22Rv1 (cell line): ENCODE results near the gene DHPS.

Experiments used
- H3K27ac ChIP-seq: fragments of 450-650 bp; 2 replicates; pipeline ENCODE4 v1.5.1; 2017
- ZFX ChIP-seq: fragments of 450-650 bp; IDR thresholded peaks from 2 replicates; pipeline ENCODE4 v1.6.1; 2017; ENCODE audit warnings: antibody characterized with exemption, borderline replicate concordance
- TF ChIP-seq, protein P1 (sequence below): fragments of 450-650 bp; IDR thresholded peaks from 2 replicates; pipeline ENCODE4 v1.5.1; 2017; ENCODE audit warnings: mild to moderate bottlenecking

DHPS gene

DNA sequence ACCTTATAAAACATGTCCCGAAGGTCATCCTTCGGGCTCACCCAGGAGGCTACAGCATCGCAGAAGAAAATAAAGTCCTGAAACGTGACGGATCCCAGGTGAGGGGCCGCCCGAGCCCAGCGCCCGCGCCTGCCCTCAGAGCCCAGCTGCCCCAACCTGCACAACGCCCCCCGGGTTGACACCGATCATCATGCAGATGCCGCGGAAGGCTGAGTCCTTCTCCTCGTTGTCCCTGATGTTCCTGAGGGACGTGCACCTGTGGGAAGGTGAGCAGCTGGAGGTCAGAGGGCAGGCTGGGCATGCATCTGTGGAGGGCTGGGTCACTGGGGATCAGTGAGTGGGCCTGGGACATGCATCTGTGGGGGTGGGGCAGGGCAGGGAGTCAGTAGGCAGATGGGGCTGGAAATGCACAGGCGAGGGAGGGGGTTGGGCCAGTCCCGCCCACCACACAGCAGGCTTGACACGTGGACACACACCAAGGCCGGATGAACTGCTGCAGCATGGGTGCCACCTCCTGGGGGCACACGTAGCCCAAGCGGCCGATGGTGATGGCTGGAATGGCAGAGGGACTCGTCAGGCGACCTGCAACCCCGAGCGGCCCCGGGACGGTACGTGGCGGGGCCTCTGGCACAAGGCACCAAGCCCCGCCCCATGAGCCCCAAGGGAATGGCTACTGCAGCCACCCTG, 20.1 kb upstream of the DHPS start:
- no peak for TF ChIP-seq ZFX
- TF ChIP-seq, protein P1, sequence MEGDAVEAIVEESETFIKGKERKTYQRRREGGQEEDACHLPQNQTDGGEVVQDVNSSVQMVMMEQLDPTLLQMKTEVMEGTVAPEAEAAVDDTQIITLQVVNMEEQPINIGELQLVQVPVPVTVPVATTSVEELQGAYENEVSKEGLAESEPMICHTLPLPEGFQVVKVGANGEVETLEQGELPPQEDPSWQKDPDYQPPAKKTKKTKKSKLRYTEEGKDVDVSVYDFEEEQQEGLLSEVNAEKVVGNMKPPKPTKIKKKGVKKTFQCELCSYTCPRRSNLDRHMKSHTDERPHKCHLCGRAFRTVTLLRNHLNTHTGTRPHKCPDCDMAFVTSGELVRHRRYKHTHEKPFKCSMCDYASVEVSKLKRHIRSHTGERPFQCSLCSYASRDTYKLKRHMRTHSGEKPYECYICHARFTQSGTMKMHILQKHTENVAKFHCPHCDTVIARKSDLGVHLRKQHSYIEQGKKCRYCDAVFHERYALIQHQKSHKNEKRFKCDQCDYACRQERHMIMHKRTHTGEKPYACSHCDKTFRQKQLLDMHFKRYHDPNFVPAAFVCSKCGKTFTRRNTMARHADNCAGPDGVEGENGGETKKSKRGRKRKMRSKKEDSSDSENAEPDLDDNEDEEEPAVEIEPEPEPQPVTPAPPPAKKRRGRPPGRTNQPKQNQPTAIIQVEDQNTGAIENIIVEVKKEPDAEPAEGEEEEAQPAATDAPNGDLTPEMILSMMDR: no peak
- H3K27ac ChIP-seq: no peak overlapping the region

DNA sequence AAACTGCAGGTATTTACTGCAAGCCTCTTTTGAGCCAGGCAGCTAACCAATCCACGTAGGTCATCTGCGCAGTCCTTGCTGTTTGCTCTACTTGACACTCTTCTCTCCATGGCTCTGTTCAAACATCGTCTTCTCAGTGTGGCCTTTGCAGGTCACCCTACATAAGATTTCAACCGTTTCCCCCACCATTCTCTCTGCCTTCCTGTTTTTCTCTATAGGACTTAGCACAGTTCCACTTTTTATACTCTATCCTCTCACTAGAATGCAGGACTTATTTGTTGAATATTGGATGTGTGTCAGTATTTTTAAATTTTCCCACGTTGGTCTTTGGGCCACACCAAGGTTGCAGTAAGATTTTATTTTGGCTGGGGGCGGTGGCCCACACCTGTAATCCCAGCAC, 16.5 kb upstream of the DHPS start:
- H3K27ac ChIP-seq: peak overlapping the region; percentile 22; the same call in 1 of the 2 replicates
- no peak for TF ChIP-seq ZFX
- TF ChIP-seq, protein P1: no peak

DNA sequence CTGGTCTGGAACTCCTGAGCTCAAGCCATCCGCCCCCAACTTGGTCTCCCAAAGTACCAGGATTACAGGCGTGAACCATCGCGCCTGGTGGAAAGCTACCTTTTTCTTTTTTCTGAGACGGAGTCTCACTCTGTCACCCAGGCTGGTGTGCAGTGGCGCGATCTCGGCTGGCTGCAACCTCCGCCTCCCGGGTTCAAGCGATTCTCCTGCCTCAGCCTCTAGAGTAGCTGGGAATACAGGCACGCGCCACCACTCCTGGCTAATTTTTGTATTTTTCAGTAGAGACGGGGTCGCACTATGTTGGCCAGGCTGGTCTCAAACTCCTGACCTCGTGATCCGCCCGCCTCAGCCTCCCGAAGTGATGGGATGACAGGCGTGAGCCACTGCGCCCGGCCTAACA, 15.7 kb upstream of the DHPS start:
- peak overlapping the region; percentile 78; the same call in 1 of the 2 replicates for H3K27ac ChIP-seq

DNA sequence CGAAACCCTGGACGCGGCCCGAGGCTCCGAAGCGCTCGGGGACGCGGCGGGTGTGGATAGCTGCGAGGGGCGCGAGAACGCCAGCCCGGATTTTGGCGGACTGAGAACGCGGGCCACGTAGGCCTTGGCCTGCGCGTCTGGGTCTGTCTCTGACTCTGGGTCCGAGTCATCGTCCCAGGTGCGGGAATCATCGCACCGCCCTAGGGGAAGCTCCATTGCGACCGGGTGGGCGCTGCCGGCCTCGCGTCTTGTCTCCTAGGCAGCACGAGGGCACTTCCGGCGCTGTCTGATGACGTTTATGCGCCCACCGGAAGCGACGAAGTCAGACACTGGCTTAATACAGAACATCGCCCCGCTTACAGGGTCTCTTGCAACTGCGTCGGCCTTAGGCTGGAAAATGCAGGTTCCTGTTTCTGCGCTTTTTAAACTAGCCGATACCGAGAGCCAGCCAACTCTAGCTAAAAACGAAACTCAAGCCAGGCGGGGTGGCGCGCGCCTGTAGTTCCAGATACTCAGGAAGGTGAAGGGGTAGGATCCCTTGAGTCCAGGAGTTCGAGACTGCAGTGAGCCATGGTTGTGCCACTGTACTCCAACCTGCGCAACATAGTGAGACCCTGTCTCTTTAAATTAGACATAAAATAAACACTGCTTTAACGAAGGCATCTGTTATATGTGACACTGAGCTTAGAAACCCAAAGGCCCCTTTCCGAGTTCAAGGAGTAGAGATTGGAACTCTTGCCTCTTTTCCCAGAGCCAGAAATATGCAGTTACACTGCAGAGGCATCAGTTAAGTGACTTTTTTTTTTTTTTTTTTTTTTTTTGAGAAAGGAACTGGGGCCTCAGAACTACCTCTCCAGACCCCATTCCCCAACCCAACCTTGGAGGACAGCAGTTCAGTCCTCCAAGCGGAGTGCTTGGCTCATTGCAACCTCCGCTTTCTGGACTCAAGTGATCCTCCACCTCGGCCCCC, 15.0 kb upstream of the DHPS start, which contains the start of gene FBXW9:
Gene FBXW9 (minus strand): TSS at position 266 of the 970 bp plus-strand sequence. CDS start 50 bp downstream, at position 216.
- H3K27ac ChIP-seq: peak within 1 kb of the TSS; percentile 78
- TF ChIP-seq ZFX: no peak
- TF ChIP-seq, protein P1: no peak

DNA sequence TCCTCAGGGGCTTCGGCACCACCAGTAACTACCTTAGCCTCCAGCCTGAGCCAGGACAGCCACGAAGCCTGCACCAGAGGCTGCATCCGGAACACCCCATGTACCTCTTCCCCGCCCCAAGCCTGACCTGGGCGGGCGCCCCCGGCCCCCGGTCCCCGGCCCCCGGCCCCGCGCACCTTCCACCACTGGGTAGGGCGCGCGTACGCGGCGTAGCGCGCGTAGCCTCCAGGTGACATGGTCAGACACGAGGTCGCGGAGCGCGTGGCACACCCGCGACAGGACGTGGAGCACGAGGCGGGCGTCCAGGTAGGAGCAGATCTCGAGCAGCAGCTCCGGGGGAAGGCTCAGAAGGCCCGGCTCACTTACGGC, 14.3 kb upstream of the DHPS start:
- TF ChIP-seq, protein P1: no peak
- TF ChIP-seq ZFX: no peak
- H3K27ac ChIP-seq: peak overlapping the region; percentile 78

DNA sequence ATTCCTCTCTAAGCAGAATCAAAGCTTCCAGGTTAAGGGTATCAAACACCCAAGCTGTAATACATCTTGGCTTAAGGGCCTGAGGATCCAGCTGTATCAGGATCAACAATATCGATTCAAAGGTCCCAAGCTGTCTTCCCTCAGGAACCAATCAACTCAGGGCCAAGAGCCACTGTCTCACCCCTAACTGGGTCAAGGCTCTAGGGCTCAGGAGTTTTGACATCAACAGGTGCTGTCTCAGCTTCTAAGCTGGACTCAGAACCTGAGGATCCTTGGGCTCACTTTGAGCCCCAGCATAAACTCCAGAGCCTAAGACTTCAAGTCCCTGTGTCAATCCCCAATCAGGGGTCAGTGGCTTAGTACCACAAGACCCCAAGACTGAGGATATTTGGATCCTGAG, 13.8 kb upstream of the DHPS start:
- H3K27ac ChIP-seq: peak overlapping the region; percentile 78
- no peak for TF ChIP-seq ZFX
- TF ChIP-seq, protein P1: no peak

DNA sequence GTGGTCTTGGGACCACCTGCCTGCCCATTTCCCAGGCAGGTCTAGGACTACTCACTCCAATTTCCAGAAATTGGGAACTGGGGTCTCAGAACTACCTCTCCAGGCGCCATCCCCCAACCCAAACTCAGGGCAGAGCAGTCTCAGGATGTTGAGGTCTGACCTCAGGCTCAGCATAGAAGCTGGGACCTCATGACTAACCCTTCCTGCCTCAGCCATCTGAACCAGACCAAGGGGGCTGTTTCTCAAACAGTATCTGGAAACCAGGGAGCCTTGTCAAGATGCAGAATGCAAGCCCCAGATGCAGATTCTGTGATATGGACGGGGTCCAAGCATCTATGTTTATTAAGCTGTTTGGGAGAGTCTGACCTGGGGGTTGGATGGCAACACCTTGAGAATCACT, 13.4 kb upstream of the DHPS start:
- TF ChIP-seq, protein P1: no peak
- TF ChIP-seq ZFX: no peak
- peak overlapping the region; percentile 78; the same call in 1 of the 2 replicates for H3K27ac ChIP-seq
